Suprapubic skin (tissue), 3 donors: ENCODE data around the gene MORN2.

Experiments
- CTCF ChIP-seq, 2 donors: fragments of 200-600 bp in 1 of 2; fragments of 450-650 bp in 1 of 2; sonication (generic) in 1 of 2; IDR thresholded peaks; one replicate each; pipeline ENCODE4 v1.5.1; 2016 to 2019; ENCODE audit warnings: antibody characterized with exemption in 2 of 2, mild to moderate bottlenecking in 1 of 2, moderate library complexity in 1 of 2
- EP300 ChIP-seq: sonication (generic); formaldehyde crosslinking; IDR thresholded peaks from one replicate; pipeline ENCODE4 v1.6.1; 2017; ENCODE audit warnings: antibody characterized with exemption
- POLR2A ChIP-seq, 2 donors: fragments of 450-650 bp; IDR thresholded peaks; one replicate each; pipeline ENCODE4 v1.6.1; 2017; ENCODE audit warnings: antibody characterized with exemption in 2 of 2, mild to moderate bottlenecking in 2 of 2, moderate library complexity in 2 of 2

- no peak for TF ChIP-seq CTCF (IDR thresholded peaks at IDR 0.05)
- no peak for TF ChIP-seq EP300
- TF ChIP-seq POLR2A (IDR thresholded peaks at IDR 0.05), result no peak
These were observed 17.0 kb downstream of the MORN2 start for GRCh38 chr2:38892819-38893218.
